Measurements from ENCODE around the gene SLC9A9. TPM values are rescaled to one million over a fixed set of nuclear protein-coding genes. Genes with fewer than 3 reads are reported as not detected.

The SLC9A9 gene
- total and polyA plus RNA-seq, 2 of the 8 experiments (the other 6 are each of a cell fraction or from before 2014, with no cell fraction given) = 0.48 to 1.1 TPM

- H2BK20ac ChIP-seq (ENCODE audit: low read length) = no peak overlapping the region
- no peak overlapping the region for H3K4me2 ChIP-seq (ENCODE audit: insufficient read depth in 1 of 2, low read depth in 2 of 2, low read length in 2 of 2)
- WGBS, 2 experiments (ENCODE audit: extremely low coverage in 1 of 2, insufficient coverage in 1 of 2, insufficient read length in 1 of 2, insufficient replicate concordance in 2 of 2, low coverage in 1 of 2, low lambda C conversion rate in 2 of 2, missing lambda C conversion rate in 1 of 2) = 72% methylated on average over 3 of the region's 3 CpGs; no CpG with 5 or more reads in 1 of the 2 experiments
- no peak overlapping the region for H4K5ac ChIP-seq (ENCODE audit: insufficient read length, low read depth, low read length)
- no peak overlapping the region for H2AFZ ChIP-seq (ENCODE audit: low read length)
- ChIA-PET POLR2A (ENCODE audit: partially characterized antibody) (no interaction called here), CTCF (ENCODE audit: partially characterized antibody) (interaction anchor here (1.1 to 1.2 kb wide), 3 partner anchors 9 to 127 kb away, joined by 3 read pairs; no protein-coding TSS in a partner anchor)
- H3K4me1 ChIP-seq (replicated peaks in 1 of 4; ENCODE audit: control insufficient read depth in 3 of 4, insufficient read depth in 4 of 4, low read length in 3 of 4) = no peaks in the 10 kb centered on the region
- H3K27ac ChIP-seq (ENCODE audit: low read depth, low read length) = no peak overlapping the region
- no peak overlapping the region for H3K4me3 ChIP-seq (ENCODE audit: extremely low read depth in 1 of 4, insufficient read depth in 2 of 4, low read depth in 3 of 4, low read length in 4 of 4)
- H3K79me1 ChIP-seq (ENCODE audit: low read depth, low read length) = no peaks in the 10 kb centered on the region
- no peak overlapping the region for H2BK15ac ChIP-seq (ENCODE audit: low read length)
- no peak overlapping the region for H3K56ac ChIP-seq (replicated peaks; ENCODE audit: insufficient read length, low read depth, low read length)
- H3K9me3 ChIP-seq (ENCODE audit: insufficient read depth in 2 of 2, low read depth in 1 of 2, low read length in 1 of 2) = no peaks in the 10 kb centered on the region
- H4K20me1 ChIP-seq (replicated peaks in 1 of 2; ENCODE audit: control insufficient read depth in 1 of 2, insufficient read depth in 2 of 2, low read length in 2 of 2) = no peaks in the 10 kb centered on the region
- no peaks in the 10 kb centered on the region for H3K79me2 ChIP-seq (ENCODE audit: control insufficient read depth in 1 of 2, insufficient read depth in 2 of 2, low read length in 2 of 2)
- H3K23ac ChIP-seq (ENCODE audit: insufficient read length) = no peak overlapping the region
- no peak overlapping the region for H4K8ac ChIP-seq (ENCODE audit: extremely low read depth, insufficient read depth, low read length)
- no peak overlapping the region for H3K9ac ChIP-seq (replicated peaks in 1 of 4; ENCODE audit: extremely low read depth in 1 of 4, low read depth in 3 of 4, low read length in 3 of 4)
- no peak overlapping the region for H2BK5ac ChIP-seq (ENCODE audit: low read depth, low read length)
- no peak overlapping the region for H2BK120ac ChIP-seq (replicated peaks; ENCODE audit: low read depth, low read length)
- no peaks in the 10 kb centered on the region for H3K27me3 ChIP-seq (replicated peaks in 1 of 4; ENCODE audit: control insufficient read depth in 3 of 4, extremely low read depth in 1 of 4, insufficient read depth in 3 of 4, low read length in 3 of 4)
- no peak overlapping the region for H2AK5ac ChIP-seq (ENCODE audit: low read depth, low read length)
- H2BK12ac ChIP-seq (ENCODE audit: low read depth, low read length) = no peak overlapping the region
- no peak overlapping the region for H3K14ac ChIP-seq (ENCODE audit: insufficient read length)
- H3K36me3 ChIP-seq (ENCODE audit: control insufficient read depth in 2 of 4, insufficient read depth in 4 of 4, low read length in 3 of 4) = no peaks in the 10 kb centered on the region
- H3K23me2 ChIP-seq (ENCODE audit: low read depth, low read length) = no peaks in the 10 kb centered on the region
- no peak for DNase-seq (ENCODE audit: low read depth in 1 of 2, low spot score in 2 of 2)
- H3K18ac ChIP-seq (ENCODE audit: extremely low read depth, low read length) = no peak overlapping the region
- no peak overlapping the region for H4K91ac ChIP-seq (replicated peaks; ENCODE audit: insufficient read length, low read length)
- H3K4ac ChIP-seq (replicated peaks; ENCODE audit: insufficient read length, low read depth, low read length) = no peak overlapping the region
- no peak for FAIRE-seq
- TF ChIP-seq TAF7 (optimal IDR thresholded peaks at IDR 0.05; ENCODE audit: borderline replicate concordance, low read depth, low read length) (no peak), NANOG (IDR thresholded peaks at IDR 0.05; ENCODE audit: insufficient read depth, low read depth, low read length, poor library complexity, severe bottlenecking) (no peak), CBX8 (IDR thresholded peaks at IDR 0.05; ENCODE audit: borderline replicate concordance, low read depth, low read length) (no peak), CHD1 (IDR thresholded peaks at IDR 0.05; ENCODE audit: low read depth, low read length) (no peak), BACH1 (IDR thresholded peaks at IDR 0.05; ENCODE audit: low read length) (no peak), GABPA (IDR thresholded peaks at IDR 0.05; ENCODE audit: borderline replicate concordance, insufficient read depth, low read length) (no peak), CTBP2 (IDR thresholded peaks at IDR 0.05; ENCODE audit: borderline replicate concordance, insufficient read depth, insufficient read length, low read length) (no peak)
These were observed 77.0 kb downstream of the SLC9A9 start for GRCh38 chr3:143771258-143771657.
